Stimulated activated CD4-positive, alpha-beta T cell treated with anti-CD3 and anti-CD28 coated beads, Interleukin-12 subunit alpha, Interleukin-12 subunit beta, amount 100 ng/mL, for 24 hours (primary cell): ENCODE data around the gene COX11.

ENCODE experiments used
- DNase-seq, 2 experiments: peaks; one replicate each; pipeline ENCODE4 v3.0.0-alpha.2; 2020; ENCODE audit warnings: low read depth in 2 of 2

The COX11 gene

GRCh38 chr17:54967621-54968261, 713 bp downstream of the COX11 start:
- peak in 1 of 2 experiments; percentile 35 for DNase-seq

- no peak for DNase-seq
Observed at GRCh38 chr17:54956791-54957190, 11.7 kb downstream of the COX11 start.

GRCh38 chr17:54951286-54951685, 17.2 kb downstream of the COX11 start:
- DNase-seq: no peak

GRCh38 chr17:54950116-54950515, 18.3 kb downstream of the COX11 start:
- no peak for DNase-seq

- DNase-seq: no peak
Observed at GRCh38 chr17:54948380-54948779, 20.1 kb downstream of the COX11 start.

GRCh38 chr17:54947396-54947795, 21.1 kb downstream of the COX11 start:
- no peak for DNase-seq

- no peak for DNase-seq
Observed at GRCh38 chr17:54945671-54946070, 22.8 kb downstream of the COX11 start.

- DNase-seq: no peak
Observed at GRCh38 chr17:54945231-54945630, 23.2 kb downstream of the COX11 start.

GRCh38 chr17:54944796-54945195, 23.7 kb downstream of the COX11 start:
- DNase-seq: no peak

- DNase-seq: no peak
Observed at GRCh38 chr17:54941285-54941684, 27.2 kb downstream of the COX11 start.

- no peak for DNase-seq
Observed at GRCh38 chr17:54937426-54937825, 31.0 kb downstream of the COX11 start.

- DNase-seq: no peak
Observed at GRCh38 chr17:54937018-54937417, 31.4 kb downstream of the COX11 start.

GRCh38 chr17:54935471-54935870, 33.0 kb downstream of the COX11 start:
- no peak for DNase-seq

- DNase-seq: no peak
Observed at GRCh38 chr17:54933921-54934320, 34.5 kb downstream of the COX11 start.

GRCh38 chr17:54932711-54933110, 35.7 kb downstream of the COX11 start:
- DNase-seq: no peak

- no peak for DNase-seq
Observed at GRCh38 chr17:54927525-54927924, 40.9 kb downstream of the COX11 start.

GRCh38 chr17:54924405-54924804, 44.0 kb downstream of the COX11 start:
- no peak for DNase-seq

- no peak for DNase-seq
Observed at GRCh38 chr17:54920819-54921218, 47.6 kb downstream of the COX11 start.

GRCh38 chr17:54919425-54919824, 49.0 kb downstream of the COX11 start:
- DNase-seq: no peak

GRCh38 chr17:54916721-54917120, 51.7 kb downstream of the COX11 start:
- DNase-seq: no peak
